Limb (tissue), 2 donors: ENCODE results near the gene RHOC.
"Not testable (repeated sequence)": the region's sequence is repeated elsewhere in the genome, so short reads cannot be mapped to it uniquely, and the experiment has no call there.

Source experiments
- DNase-seq, 2 donors: peaks; one replicate each; pipeline ENCODE4 v3.0.0-alpha.2; 2016; ENCODE audit errors: extremely low spot score in 2 of 2

RHOC gene

DNA sequence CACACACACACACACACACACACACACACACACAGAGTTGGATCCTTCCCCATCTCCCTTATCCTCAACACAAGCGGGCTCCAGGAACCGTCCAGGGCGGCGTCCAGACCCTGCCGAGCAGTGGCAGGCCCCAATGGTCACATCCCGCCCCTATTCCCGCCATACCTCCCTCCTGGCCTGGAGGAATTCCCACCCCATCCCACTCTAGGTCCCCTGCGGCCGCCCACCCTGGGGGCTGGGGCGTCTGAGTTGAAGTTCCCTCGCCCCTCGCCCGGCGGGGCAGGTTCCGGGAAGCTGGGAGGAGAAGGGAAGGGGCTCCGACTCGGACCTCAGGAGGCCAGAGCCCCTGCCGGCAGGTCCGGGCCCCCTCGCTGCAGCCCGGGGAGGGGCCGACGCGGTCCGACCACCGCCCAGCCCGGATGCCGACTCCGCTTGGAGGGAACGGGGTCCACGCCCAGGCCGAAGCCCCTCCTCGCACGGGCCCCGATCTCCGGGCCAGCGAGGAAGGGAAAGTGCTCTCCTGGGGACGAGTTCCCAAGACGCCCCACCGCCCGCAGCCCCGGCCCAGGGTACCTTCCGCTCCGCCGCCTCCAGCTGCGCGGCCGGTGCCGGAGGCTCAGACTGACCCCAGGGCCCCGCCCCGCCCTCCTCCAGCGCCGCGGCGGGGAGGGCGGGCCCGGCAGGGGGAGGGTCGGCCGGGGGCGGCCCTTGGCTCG, at the start of gene RHOC:
Gene RHOC (minus strand): TSS at position 623 of the 716 bp plus-strand sequence. CDS start 3,328 bp downstream, outside the sequence.
- DNase-seq, result peak; percentile 68 to 85

DNA sequence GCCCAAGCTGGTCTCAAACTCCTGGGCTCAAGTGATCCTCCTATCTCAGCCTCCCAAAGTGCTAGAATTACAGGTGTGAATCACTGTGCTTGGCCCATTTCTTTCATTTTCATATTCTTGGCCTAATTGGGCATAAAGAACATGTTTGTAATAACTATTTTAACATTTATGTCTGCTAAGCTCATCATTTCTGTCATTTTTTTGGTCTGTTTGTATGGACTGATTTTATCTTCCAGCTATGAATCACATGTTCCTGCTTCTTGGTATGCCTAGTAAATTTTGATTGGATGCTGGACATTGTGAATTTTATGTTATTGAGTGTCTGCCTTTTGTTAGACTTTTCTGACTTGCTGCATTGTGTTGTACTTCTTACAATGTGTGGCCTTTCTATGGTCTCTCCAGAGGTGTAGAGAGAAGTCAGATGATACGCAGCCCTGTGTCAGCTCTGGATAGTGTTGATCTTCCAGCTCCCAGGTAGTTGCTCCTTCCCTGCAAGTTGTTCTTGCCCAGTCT, 47.2 kb upstream of the RHOC start:
- DNase-seq, result no peak

DNA sequence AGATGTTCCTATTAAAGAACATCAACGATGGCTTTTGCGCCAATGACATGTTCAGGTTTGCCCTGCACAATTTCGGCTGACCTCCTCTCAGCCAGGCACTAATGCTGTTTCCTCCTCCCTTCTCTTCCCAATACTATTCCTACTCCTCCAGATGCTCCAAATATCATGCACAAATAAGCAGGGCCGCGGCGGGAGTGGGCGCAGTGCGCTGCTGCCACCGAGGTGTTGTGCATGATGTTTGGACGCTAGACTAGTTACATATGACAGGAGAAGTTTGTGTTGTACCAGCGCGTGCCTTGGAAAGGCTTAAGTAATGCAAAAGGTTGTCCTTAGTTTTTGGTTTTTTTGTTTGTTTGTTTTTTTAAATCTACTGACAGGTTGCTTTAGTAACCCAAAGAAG, 41.5 kb upstream of the RHOC start:
- DNase-seq, result no peak

DNA sequence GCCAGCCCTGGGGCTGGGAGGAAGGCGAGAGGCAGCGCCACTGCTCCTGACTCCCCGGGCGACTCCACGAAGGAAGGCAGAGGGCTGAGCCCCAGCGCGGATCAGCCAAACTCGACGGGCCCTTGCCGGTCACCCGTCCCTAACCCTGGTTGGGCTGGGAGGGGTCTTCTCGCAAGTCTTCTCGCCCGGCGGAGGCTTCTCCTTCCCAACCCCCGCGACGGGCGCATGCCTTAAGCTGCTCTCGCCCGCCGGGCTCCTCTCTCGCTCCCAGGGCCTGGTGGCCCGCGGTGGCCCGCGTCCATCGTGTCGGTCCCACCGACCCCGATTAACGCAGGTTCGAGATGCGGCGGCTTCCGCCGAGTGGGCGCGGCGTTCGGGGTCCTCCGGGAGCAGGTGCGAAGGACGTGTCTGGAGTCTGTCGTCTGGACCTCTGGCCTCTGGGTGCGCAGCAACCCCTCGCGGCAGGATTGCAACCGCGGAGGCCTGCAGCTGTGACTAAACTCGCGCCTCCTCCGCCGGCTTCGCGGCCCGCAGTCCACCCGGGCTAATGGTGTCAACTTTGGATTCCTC, 37.2 kb upstream of the RHOC start:
- peak; percentile 6 to 66 for DNase-seq

DNA sequence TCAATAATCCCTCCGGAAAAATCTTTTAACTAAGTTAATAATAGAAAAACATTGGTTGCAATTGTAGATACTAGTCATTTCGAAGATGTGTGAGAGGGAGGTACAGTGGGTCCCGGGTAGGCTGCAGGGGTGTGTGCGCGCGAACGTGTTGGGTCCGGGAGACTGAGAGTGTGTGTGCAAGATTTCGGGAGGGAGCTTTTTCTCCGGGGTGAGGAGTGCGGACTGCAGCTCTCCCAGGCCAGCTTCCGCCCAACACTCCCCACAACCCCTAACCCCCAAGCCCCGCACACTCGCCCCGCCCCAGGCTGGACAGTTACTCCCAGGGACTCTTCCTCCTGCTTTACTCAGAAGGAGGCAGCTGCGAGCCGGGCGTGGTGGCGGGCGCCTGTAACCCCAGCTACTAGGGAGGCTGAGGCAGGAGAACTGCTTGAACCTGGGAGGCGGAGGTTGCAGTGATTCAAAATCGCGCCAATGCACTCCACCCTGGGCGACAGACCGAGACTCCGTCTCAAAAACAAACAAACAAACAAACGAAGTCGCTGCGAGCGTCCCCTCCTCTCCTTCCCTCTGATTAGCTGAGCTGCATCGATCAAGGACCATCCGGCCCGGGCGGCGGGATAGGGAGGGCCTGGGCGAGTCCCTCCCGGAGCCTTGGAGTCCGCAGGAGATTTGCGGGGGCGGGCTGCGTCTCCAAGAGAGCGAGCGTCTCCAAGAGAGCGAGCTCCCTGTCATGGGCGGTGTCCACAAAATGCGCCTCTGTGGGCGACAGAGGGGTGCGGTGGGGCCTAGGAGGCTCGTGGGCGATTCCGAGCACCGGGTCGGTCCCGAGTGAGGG, 36.5 kb upstream of the RHOC start:
- no peak for DNase-seq

DNA sequence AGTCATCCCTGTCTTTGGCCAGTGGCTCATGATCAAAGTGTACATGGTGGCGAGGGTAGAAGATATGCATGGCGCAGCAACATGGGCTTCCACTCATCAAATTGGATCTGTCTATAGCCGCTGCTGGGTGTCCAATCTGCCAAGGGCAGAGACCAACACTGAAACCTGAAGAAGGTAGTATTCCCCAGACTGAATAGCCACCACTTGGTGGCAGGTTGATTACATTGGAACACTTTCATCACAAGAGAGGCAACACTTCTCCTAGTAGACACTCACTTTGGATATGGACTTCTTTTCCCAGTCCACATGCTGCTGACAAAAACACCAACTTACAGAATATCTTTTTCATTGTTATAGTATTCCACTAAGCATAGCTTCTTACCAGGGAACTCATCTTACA, 30.6 kb upstream of the RHOC start:
- no peak for DNase-seq

DNA sequence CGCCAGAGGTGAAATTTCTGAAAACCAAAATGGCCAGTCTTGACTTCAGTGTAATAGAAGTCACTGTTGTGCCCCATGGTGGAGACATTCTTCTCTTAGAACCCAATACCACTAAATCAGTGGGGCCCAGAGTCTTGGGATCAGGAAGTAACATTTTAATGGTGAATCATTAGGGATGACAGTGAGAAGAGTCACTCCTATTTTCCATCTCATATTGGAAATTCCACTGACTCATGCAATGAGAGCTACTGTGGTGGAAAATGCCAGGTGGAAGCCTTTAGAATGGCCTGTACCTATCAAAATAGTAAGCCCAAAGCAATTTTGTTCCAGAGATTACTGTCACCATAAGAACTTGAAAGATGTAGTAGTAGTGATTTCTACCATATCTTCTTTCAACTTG, 28.8 kb upstream of the RHOC start:
- DNase-seq, result no peak

DNA sequence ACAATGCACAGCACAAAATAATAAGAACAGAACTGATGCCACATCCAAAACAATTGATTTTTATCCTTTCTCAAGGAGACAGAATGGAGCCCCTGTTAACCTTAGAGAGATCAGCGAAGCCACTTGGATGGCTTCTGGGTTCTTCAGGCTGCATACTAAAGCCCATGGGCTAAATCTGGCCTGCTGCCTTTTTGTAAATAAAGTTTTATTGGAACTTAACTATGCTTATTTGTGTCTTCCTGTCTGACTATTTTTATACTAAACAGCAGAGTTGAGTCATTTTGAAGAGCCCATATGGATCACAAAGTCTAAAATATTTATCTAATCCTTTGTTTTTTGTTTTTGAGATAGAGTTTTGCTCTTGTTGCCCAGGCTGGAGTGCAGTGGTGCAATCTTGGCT, 24.5 kb upstream of the RHOC start:
- DNase-seq, result no peak

DNA sequence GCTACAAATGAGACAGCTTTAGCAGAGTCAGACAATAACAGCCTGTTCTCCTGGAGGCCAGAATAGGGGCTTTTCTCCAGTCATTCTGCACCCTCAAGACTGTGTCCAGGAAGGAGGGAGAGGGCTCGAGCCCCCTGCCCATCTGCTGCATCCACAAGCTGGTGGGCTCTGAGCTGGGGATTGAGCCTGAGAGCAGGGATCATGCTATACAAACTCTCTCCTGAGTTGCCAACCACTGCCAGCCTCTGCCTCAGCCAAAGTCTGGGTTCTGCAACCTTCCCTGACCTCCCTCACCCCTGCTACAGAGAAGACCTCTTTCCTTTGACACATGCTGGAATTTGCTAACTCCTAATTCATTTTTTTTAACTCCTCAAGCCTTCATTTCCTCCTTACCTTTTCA, 23.0 kb upstream of the RHOC start:
- DNase-seq, result no peak

DNA sequence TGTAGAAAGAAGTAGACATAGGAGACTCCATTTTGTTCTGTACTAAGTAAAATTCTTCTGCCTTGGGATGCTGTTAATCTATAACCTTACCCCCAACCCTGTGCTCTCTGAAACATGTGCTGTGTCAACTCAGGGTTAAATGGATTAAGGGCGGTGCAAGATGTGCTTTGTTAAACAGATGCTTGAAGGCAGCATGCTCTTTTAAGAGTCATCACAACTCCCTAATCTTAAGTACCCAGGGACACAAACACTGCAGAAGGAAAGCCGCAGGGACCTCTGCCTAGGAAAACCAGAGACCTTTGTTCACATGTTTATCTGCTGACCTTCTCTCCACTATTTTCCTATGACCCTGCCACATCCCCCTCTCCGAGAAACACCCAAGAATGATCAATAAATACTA, 22.1 kb upstream of the RHOC start:
- DNase-seq, result not testable (repeated sequence)

DNA sequence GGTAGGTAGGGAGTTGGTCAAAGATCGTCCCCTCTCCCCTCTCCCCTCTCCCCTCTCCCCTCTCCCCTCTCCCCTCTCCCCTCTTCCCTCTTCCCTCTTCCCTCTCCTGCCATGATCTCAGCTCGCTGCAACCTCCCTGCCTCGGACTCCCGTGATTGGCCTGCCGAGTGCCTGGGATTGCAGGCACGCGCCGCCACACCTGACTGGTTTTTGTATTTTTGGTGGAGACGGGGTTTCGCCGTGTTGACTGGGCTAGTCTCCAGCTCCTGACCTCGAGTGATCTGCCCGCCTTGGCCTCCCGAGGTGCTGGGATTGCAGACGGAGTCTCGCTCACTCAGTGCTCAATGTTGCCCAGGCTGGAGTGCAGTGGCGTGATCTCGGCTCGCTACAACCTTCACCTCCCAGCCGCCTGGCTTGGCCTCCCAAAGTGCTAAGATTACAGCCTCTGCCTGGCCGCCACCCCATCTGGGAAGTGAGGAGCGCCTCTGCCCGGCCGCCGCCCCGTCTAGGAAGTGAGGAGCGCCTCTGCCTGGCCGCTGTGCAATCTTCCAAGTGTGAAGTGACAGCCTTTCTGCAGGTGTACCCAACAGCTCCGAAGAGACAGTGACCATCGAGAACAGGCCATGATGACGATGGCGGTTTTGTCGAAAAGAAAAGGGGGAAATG, 21.5 kb upstream of the RHOC start:
- not testable (repeated sequence) for DNase-seq

DNA sequence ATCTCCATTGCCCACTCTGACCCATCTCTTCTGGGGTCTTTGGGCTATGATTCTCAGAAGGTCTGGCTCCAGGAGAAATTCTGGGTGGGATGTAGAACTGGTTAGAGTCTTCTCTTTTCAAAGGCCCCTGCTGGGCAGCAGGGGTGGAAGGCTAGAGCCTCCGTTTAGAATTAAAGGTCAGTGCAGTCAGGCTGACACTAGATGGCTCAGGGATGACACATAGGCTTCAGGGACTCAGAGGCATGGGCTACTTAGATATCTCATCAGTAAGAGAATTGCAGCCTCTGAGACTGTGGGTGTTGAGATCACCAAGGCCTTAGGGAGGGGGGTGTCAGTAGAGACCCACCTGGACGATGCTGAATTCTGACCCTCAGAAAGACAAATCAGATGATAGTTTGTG, 20.8 kb upstream of the RHOC start:
- DNase-seq, result no peak

DNA sequence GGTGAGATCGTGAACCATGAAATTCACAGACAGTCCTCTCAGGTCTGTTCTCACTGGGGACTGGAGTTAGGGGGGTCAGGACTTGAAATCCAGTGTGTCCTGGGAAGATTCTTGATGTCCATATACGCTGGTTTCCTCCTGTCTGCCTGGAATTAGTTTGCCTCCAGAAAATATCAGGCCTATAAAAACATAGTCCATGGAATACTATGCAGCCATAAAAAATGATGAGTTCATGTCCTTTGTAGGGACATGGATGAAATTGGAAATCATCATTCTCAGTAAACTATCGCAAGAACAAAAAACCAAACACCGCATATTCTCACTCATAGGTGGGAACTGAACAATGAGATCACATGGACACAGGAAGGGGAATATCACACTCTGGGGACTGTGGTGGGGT, 17.3 kb upstream of the RHOC start:
- DNase-seq, result not testable (repeated sequence)

DNA sequence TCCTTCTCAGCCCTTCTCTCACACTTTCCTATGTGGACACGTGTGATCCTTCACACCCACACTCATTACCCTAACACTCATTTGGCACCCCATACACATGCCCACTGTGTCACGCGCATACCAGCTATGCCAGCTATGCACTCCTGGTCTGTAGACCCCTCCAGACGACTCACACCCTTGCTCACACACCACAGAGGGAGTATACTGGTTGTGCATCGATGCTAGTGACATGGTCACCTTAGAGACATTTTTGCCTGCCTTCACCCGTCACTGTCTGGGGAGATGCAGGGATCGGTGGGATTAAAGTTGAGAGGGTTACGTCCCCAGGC, 16.5 kb upstream of the RHOC start:
- DNase-seq, result no peak

DNA sequence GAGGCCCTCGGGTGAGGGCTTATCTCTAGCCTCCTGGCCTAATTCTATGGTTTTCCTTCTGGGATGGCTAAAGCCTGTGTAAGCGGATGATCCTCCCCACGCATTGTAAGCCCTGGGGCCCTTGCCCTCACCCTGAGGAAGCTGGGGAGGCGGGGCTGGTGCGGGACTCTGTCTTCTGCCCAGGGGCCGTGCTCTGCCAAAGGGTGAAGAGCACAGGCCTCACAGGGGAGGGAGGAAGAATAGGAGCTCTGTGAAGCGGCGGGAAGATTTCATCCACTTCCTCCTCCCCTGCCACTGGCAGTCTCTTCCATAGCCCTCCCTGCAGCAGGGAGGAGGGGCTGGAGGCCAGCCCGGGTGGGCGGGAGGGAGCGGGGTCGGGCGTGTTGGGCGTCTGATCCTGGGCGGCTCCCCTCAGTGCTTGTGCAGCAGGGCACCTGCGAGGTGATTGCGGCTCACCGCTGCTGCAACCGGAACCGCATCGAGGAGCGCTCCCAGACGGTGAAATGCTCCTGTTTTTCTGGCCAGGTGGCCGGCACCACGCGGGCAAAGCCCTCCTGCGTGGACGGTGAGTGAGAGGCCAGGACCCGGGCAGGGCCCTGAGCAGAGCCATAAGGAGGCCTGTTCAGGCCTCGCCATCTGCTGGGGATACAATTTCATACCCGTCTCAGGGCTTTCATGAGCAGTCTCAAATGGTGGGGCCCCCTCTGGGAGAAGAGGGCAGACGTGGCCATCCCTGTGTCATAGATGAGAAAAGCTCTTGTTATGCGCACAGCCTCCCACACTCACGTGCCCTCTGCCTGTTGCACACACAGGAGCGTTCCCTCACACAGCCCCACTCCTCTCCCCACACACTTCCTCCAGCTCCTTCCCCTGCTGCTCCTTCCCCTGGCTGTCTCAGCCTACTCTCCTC, 15.9 kb upstream of the RHOC start:
- DNase-seq, result peak in 1 of 2 donors; percentile 64

DNA sequence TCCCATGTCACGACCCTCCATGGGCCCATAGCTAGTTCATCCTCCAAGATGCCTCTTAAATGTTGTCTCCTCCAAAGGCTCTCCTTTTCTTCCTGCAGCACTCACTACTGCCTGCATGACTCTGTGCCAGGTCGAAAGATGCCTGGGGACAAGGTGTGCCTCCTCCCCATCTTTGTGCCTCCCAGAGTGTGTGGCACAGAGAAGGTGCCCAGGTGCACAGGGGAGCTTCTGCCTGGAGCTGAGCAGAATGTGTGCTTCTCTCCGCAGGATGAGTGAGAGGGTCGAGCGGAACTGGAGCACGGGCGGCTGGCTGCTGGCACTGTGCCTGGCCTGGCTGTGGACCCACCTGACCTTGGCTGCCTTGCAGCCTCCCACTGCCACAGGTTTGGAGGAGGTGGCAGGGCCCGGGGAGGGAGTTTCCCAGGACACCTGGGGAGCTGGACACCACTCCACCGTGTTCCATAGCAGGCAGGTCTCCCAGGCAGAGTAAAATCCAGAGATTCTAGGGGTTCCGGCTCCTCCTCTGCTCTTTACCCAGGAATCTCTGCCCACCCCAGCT, 15.1 kb upstream of the RHOC start:
- DNase-seq, result peak in 1 of 2 donors; percentile 36

DNA sequence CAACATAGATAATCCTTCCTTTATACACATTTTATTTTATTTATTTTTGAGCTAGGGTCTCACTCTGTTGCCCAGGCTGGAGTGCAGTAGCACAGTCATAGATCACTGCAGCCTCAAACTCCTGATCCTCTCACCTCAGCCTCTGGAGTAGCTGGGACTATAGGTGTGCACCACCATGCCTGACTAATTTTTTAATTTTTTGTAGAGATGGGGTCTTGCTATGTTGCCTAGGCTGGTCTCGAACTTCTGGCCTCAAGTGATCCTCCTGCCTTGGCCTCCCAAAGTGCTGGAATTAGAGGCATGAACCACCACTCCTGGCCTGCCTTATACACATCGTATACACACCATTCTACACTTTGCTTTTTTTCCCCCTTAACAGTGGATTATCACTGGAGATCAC, 14.4 kb upstream of the RHOC start:
- DNase-seq, result not testable (repeated sequence)

DNA sequence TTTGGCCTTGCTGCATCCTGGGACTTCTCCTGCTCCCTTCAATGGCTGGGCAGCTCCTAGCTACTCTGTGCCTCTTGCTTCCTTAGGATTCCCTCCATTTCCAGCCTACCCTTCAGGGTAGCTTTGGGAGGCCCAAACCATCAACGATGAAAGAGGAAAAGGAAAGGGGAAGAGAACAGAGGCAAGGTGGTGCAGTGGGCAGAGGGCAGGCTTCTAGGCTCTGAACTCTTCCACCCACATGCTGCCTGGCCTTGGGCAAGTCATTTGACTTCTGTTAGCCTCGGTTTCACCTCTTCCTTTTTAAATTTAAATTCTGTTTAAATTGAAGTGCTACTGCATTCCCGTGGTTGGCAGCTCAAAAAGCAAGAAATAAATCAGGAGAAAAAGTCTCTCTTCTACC, 13.9 kb upstream of the RHOC start:
- no peak for DNase-seq

DNA sequence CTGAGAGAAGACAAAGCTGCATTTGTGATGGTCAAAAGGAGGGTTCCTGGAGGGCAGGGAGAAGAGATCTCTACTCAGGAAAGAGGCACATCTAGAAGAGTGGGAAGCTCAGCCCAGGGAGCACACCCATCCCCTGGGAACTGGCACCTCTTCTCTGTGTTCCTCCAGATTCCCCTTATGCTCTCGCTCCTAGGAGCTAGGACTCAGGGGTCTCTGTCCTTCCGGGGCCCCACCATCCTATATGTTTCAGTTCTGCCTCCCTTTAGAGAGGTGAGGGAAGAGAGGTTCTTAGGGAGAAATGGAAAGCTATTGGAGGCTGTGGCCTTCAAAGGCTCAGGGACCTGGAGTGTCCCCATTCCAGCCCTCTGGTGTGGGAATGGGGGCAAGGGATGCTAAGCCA, 12.8 kb upstream of the RHOC start:
- DNase-seq, result no peak

DNA sequence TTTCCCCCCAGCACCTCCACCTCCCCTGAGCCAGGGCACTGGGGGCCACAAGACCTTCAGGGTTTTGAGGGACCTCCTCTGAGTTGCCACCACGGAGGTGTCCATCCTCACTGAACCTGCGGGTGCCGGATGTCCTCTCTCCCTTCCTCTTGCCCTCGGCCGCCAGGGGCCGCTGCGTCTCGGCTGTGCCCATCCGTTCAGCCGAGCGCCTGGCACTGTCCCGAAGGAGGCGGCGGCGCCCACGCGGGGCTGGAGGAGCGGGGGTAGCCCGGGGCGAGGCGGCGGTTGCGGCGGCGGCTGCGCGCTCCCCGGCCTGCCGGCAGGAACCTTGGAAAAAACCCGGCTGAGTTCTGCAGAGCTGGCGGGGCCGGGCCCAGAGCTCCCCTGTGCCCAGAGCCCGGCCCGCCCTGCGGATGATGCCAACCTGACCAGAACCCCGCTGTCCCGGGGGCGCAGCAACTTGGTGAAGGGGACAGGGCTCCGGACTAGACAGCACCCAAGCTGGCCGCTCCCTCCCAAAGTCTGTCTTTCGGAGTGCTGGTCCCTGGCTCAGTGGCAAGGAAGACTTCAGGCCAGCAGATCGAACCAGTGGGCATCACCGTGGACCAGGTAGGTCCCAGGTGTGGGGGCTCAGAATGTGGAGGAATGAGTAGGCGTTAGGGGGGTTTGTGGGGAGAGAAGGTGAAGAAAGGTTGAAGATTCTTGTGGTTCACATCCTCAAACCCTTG, 11.9 kb upstream of the RHOC start:
- peak in 1 of 2 donors; percentile 84 for DNase-seq
